GM23248 (cell line): ENCODE data around the gene CCL7. TPM values are rescaled to one million over a fixed set of nuclear protein-coding genes. Genes with fewer than 3 reads are reported as not detected.

Experiments used
- DNase-seq: peaks from one replicate; pipeline ENCODE4 v3.0.0-alpha.2; 2015
- H2AFZ ChIP-seq: fragments of 200-600 bp; sonication (generic); 2 replicates; pipeline ENCODE4 v1.6.1; 2016; ENCODE audit warnings: antibody characterized with exemption
- H3F3A ChIP-seq: fragments of 200-600 bp; sonication (generic); 2 replicates; pipeline ENCODE4 v1.6.1; 2016; ENCODE audit warnings: mild to moderate bottlenecking, antibody characterized with exemption, mixed run types; ENCODE audit not compliant: insufficient read depth
- H3K27ac ChIP-seq: fragments of 200-600 bp; sonication (generic); 2 replicates; pipeline ENCODE4 v1.5.1; 2016; ENCODE audit warnings: mild to moderate bottlenecking
- H3K27me3 ChIP-seq: fragments of 200-600 bp; sonication (generic); replicated peaks from 2 replicates; pipeline ENCODE4 v1.6.1; 2016; ENCODE audit warnings: mild to moderate bottlenecking; ENCODE audit not compliant: insufficient read depth
- H3K36me3 ChIP-seq: fragments of 200-600 bp; sonication (generic); 2 replicates; pipeline ENCODE4 v1.6.1; 2016; ENCODE audit warnings: low read depth, mild to moderate bottlenecking
- H3K4me1 ChIP-seq: fragments of 200-600 bp; sonication (generic); 2 replicates; pipeline ENCODE4 v1.6.1; 2016; ENCODE audit warnings: mild to moderate bottlenecking; ENCODE audit not compliant: insufficient read depth
- H3K4me2 ChIP-seq: fragments of 200-600 bp; sonication (generic); one replicate; pipeline ENCODE4 v1.6.1; 2016; ENCODE audit warnings: mild to moderate bottlenecking; ENCODE audit not compliant: unreplicated experiment
- H3K4me3 ChIP-seq: fragments of 200-600 bp; sonication (generic); 2 replicates; pipeline ENCODE4 v1.5.1; 2016; ENCODE audit warnings: mild to moderate bottlenecking
- H3K79me2 ChIP-seq: fragments of 200-600 bp; sonication (generic); 2 replicates; pipeline ENCODE4 v1.6.1; 2016; ENCODE audit warnings: mild to moderate bottlenecking; ENCODE audit not compliant: insufficient read depth
- H3K9ac ChIP-seq: fragments of 200-600 bp; sonication (generic); 2 replicates; pipeline ENCODE4 v1.6.1; 2016; ENCODE audit warnings: mild to moderate bottlenecking
- H3K9me2 ChIP-seq: fragments of 200-600 bp; sonication (generic); 2 replicates; pipeline ENCODE4 v1.6.1; 2016; ENCODE audit warnings: mixed run types, mild to moderate bottlenecking, moderate library complexity; ENCODE audit not compliant: insufficient read depth
- H3K9me3 ChIP-seq: fragments of 200-600 bp; sonication (generic); one replicate; pipeline ENCODE4 v1.6.1; 2017; ENCODE audit warnings: low read depth
- H4K20me1 ChIP-seq: fragments of 200-600 bp; sonication (generic); 2 replicates; pipeline ENCODE4 v1.6.0; 2016; ENCODE audit not compliant: insufficient read depth
- EZH2 ChIP-seq: fragments of 200-600 bp; sonication (generic); IDR thresholded peaks from 2 replicates; pipeline ENCODE4 v1.6.1; 2018; ENCODE audit warnings: antibody characterized with exemption, mild to moderate bottlenecking; ENCODE audit not compliant: insufficient read depth, poor library complexity, severe bottlenecking
- EZH2phosphoT487 ChIP-seq: fragments of 200-600 bp; sonication (generic); IDR thresholded peaks from 2 replicates; pipeline ENCODE4 v1.6.1; 2018; ENCODE audit warnings: antibody characterized with exemption, moderate library complexity, mild to moderate bottlenecking, low read depth; ENCODE audit not compliant: insufficient read depth
- WGBS, 2 experiments: methylation state at CpG; one replicate each; pipeline ENCODE4 v1.1.6; 2015 to 2017; ENCODE audit warnings: low lambda C conversion rate in 2 of 2, low coverage in 1 of 2; ENCODE audit errors: missing lambda C conversion rate in 2 of 2; 5-methylcytosine and 5-hydroxymethylcytosine counted together
- in situ Hi-C: fragments of 300-500 bp; cut with MboI; formaldehyde crosslinking; loops from 2 replicates; pipeline ENCODE4 v1.15.0; 2020
- polyA plus RNA-seq: library from polyadenylated mRNA; unstranded; fragments of >200 nt; fragmentation: Nextera tagmentation; extraction: Ambion mirVana; gene quantifications from 2 replicates; pipeline ENCODE4 v1.2.1, GENCODE V29; 2016
- total RNA-seq: library from RNA; depleted of rRNA; stranded (reverse); fragments of >200 nt; shearing (Covaris generic); gene quantifications from 2 replicates; pipeline ENCODE4 v1.2.3, GENCODE V29; 2014

Gene CCL7
- total and polyA plus RNA-seq, 2 experiments from 2014 or later: 2.4 to 4.9 TPM

- no peak overlapping the region for H2AFZ ChIP-seq
- TF ChIP-seq EZH2 (no peak), EZH2phosphoT487 (no peak)
- no peaks in the 10 kb centered on the region for H4K20me1 ChIP-seq
- no peaks in the 10 kb centered on the region for H3K27me3 ChIP-seq
- no peak overlapping the region for H3K4me2 ChIP-seq
- in situ Hi-C loops: no loop called here
- no peaks in the 10 kb centered on the region for H3K36me3 ChIP-seq
- 72 to 74% methylated on average over 7 of the region's 7 CpGs for WGBS, 2 experiments
- peaks cover 10% of the 10 kb centered on the region for H3F3A ChIP-seq
- H3K4me3 ChIP-seq: no peak overlapping the region
- no peak for DNase-seq
- no peak overlapping the region for H3K9ac ChIP-seq
- H3K9me3 ChIP-seq: no peaks in the 10 kb centered on the region
- H3K4me1 ChIP-seq: peaks cover 17% of the 10 kb centered on the region
- no peaks in the 10 kb centered on the region for H3K9me2 ChIP-seq
- no peak overlapping the region for H3K27ac ChIP-seq
- H3K79me2 ChIP-seq: no peaks in the 10 kb centered on the region
Observed at GRCh38 chr17:34243364-34244320, 26.4 kb upstream of the CCL7 start.

- Histone ChIP-seq H3K27me3 (no peaks in the 10 kb centered on the region), H3K79me2 (no peaks in the 10 kb centered on the region), H3F3A (peaks cover 14% of the 10 kb centered on the region), H3K36me3 (no peaks in the 10 kb centered on the region), H3K9me3 (no peaks in the 10 kb centered on the region), H3K4me3 (no peak overlapping the region), H3K4me2 (no peak overlapping the region), H2AFZ (no peak overlapping the region), H3K9me2 (no peaks in the 10 kb centered on the region), H3K4me1 (peaks cover 27% of the 10 kb centered on the region), H4K20me1 (no peaks in the 10 kb centered on the region), H3K27ac (no peak overlapping the region), H3K9ac (no peak overlapping the region)
- in situ Hi-C loops: no loop called here
- DNase-seq: no peak
- TF ChIP-seq EZH2: no peak
- no peak for TF ChIP-seq EZH2phosphoT487
- WGBS, 2 experiments: 89 to 90% methylated on average over 6 of the region's 6 CpGs
Observed at GRCh38 chr17:34245351-34245905, 24.6 kb upstream of the CCL7 start.

GRCh38 chr17:34246446-34246845 is 23.6 kb upstream of the CCL7 start:
- H3K4me3 ChIP-seq: no peak overlapping the region
- H3K9me3 ChIP-seq: no peaks in the 10 kb centered on the region
- H4K20me1 ChIP-seq: no peaks in the 10 kb centered on the region
- peaks cover 23% of the 10 kb centered on the region for H3F3A ChIP-seq
- no peak overlapping the region for H3K27ac ChIP-seq
- no peaks in the 10 kb centered on the region for H3K9me2 ChIP-seq
- no peak overlapping the region for H3K9ac ChIP-seq
- TF ChIP-seq EZH2 (no peak), EZH2phosphoT487 (no peak)
- H3K79me2 ChIP-seq: no peaks in the 10 kb centered on the region
- DNase-seq: no peak
- H3K4me1 ChIP-seq: peaks cover 35% of the 10 kb centered on the region
- H2AFZ ChIP-seq: no peak overlapping the region
- WGBS, 2 experiments: 93 to 97% methylated on average over 1 of the region's 1 CpG
- H3K4me2 ChIP-seq: no peak overlapping the region
- H3K36me3 ChIP-seq: no peaks in the 10 kb centered on the region
- in situ Hi-C loops: no loop called here
- H3K27me3 ChIP-seq: no peaks in the 10 kb centered on the region

GRCh38 chr17:34246881-34247280 is 23.1 kb upstream of the CCL7 start:
- Histone ChIP-seq H3K9ac (no peak overlapping the region), H3K9me2 (no peaks in the 10 kb centered on the region), H3K9me3 (no peaks in the 10 kb centered on the region), H3K36me3 (no peaks in the 10 kb centered on the region), H3K79me2 (no peaks in the 10 kb centered on the region), H3K27ac (no peak overlapping the region), H2AFZ (no peak overlapping the region), H3K4me2 (no peak overlapping the region), H4K20me1 (no peaks in the 10 kb centered on the region), H3K27me3 (no peaks in the 10 kb centered on the region), H3K4me3 (no peak overlapping the region), H3F3A (peaks cover 27% of the 10 kb centered on the region), H3K4me1 (peaks cover 39% of the 10 kb centered on the region)
- DNase-seq: no peak
- whole genome bisulfite sequencing, 2 experiments: 93 to 99% methylated on average over 3 of the region's 3 CpGs
- in situ Hi-C loops: no loop called here
- TF ChIP-seq EZH2 (no peak), EZH2phosphoT487 (no peak)
